Testis (tissue), 2 donors: Measurements from ENCODE around the gene RNF17.

Experiments
- CTCF ChIP-seq, 3 experiments: fragments of 450-650 bp in 2 of 3; fragments of 200-600 bp in 1 of 3; sonication (generic) in 1 of 3; IDR thresholded peaks; one replicate each; pipeline ENCODE4 v1.5.1; 2016 to 2019; ENCODE audit warnings: antibody characterized with exemption in 3 of 3, mild to moderate bottlenecking in 2 of 3, moderate library complexity in 1 of 3
- POLR2A ChIP-seq: fragments of 450-650 bp; IDR thresholded peaks from one replicate; pipeline ENCODE4 v1.6.1; 2017; ENCODE audit warnings: antibody characterized with exemption, mild to moderate bottlenecking, moderate library complexity

- TF ChIP-seq CTCF (IDR thresholded peaks at IDR 0.05) (no peak), POLR2A (no peak)
Observed at GRCh38 chr13:24865163-24865953, 101.4 kb downstream of the RNF17 start.
